GM23338 (cell line): ENCODE measurements around the gene DMD. TPM values are rescaled to one million over a fixed set of nuclear protein-coding genes. Genes with fewer than 3 reads are reported as not detected.

Experiments
- ATAC-seq: fragments of 200-7000 bp; cut with Tn5 transposase; 3 replicates; pipeline ENCODE4 v1.9.1; 2020
- DNase-seq: peaks from one replicate; pipeline ENCODE4 v3.0.0-alpha.2; 2015; ENCODE audit warnings: low spot score
- H2AFZ ChIP-seq: fragments of 200-600 bp; sonication (generic); 2 replicates; pipeline ENCODE4 v1.8.0; 2016; ENCODE audit warnings: antibody characterized with exemption, mild to moderate bottlenecking, moderate library complexity
- H3F3A ChIP-seq: fragments of 200-600 bp; sonication (generic); replicated peaks from 2 replicates; pipeline ENCODE4 v1.8.0; 2017; ENCODE audit warnings: antibody characterized with exemption, mixed run types, low read depth
- H3K27ac ChIP-seq: fragments of 200-600 bp; sonication (generic); 2 replicates; pipeline ENCODE4 v1.6.1; 2016; ENCODE audit warnings: low read depth
- H3K27me3 ChIP-seq: fragments of 200-600 bp; sonication (generic); 2 replicates; pipeline ENCODE4 v1.8.0; 2016; ENCODE audit warnings: mild to moderate bottlenecking, mixed run types, moderate library complexity; ENCODE audit not compliant: insufficient read depth
- H3K36me3 ChIP-seq: fragments of 200-600 bp; sonication (generic); 2 replicates; pipeline ENCODE4 v1.8.0; 2016; ENCODE audit warnings: mild to moderate bottlenecking; ENCODE audit not compliant: insufficient read depth
- H3K4me1 ChIP-seq: fragments of 200-600 bp; sonication (generic); 2 replicates; pipeline ENCODE4 v1.8.0; 2016; ENCODE audit warnings: mild to moderate bottlenecking, moderate library complexity; ENCODE audit not compliant: insufficient read depth
- H3K4me2 ChIP-seq: fragments of 200-600 bp; sonication (generic); 2 replicates; pipeline ENCODE4 v1.7.1; 2017; ENCODE audit warnings: mixed run types
- H3K4me3 ChIP-seq: fragments of 200-600 bp; sonication (generic); 2 replicates; pipeline ENCODE4 v1.6.1; 2016; ENCODE audit warnings: mixed run types
- H3K79me2 ChIP-seq: fragments of 200-600 bp; sonication (generic); replicated peaks from 2 replicates; pipeline ENCODE4 v1.8.0; 2017; ENCODE audit warnings: mild to moderate bottlenecking; ENCODE audit not compliant: insufficient read depth
- H3K9me2 ChIP-seq: fragments of 200-600 bp; sonication (generic); 2 replicates; pipeline ENCODE4 v1.8.0; 2017; ENCODE audit not compliant: insufficient read depth
- H4K20me1 ChIP-seq: fragments of 200-600 bp; sonication (generic); replicated peaks from 2 replicates; pipeline ENCODE4 v1.8.0; 2017; ENCODE audit warnings: mild to moderate bottlenecking; ENCODE audit not compliant: insufficient read depth
- H3K27ac Mint-ChIP-seq: 2 replicates; pipeline ENCODE4 v1.8.0; 2020; ENCODE audit warnings: inconsistent platforms, mild to moderate bottlenecking, moderate library complexity, mixed read lengths
- H3K27me3 Mint-ChIP-seq: 3 replicates; pipeline ENCODE4 v1.8.0; 2022; ENCODE audit warnings: low read depth, mild to moderate bottlenecking, moderate library complexity, mixed read lengths, inconsistent platforms; ENCODE audit not compliant: insufficient read depth, poor library complexity
- H3K36me3 Mint-ChIP-seq: 3 replicates; pipeline ENCODE4 v1.8.0; 2021; ENCODE audit warnings: low read depth, mild to moderate bottlenecking, inconsistent platforms, moderate library complexity, mixed read lengths
- H3K4me1 Mint-ChIP-seq: 3 replicates; pipeline ENCODE4 v1.8.0; 2020; ENCODE audit warnings: mild to moderate bottlenecking, inconsistent platforms, mixed read lengths
- H3K4me3 Mint-ChIP-seq: 3 replicates; pipeline ENCODE4 v1.8.0; 2021; ENCODE audit warnings: moderate library complexity, mild to moderate bottlenecking, inconsistent platforms, mixed read lengths
- H3K9me3 Mint-ChIP-seq: 3 replicates; pipeline ENCODE4 v1.8.0; 2020; ENCODE audit warnings: moderate library complexity, mild to moderate bottlenecking, inconsistent platforms, mixed read lengths
- CREB1 ChIP-seq: fragments of 250-450 bp; sonication (Bioruptor Pico); IDR thresholded peaks from 2 replicates; pipeline ENCODE4 v1.5.0; 2020; ENCODE audit warnings: low read depth, mild to moderate bottlenecking, moderate library complexity
- EZH2phosphoT487 ChIP-seq: fragments of 200-600 bp; sonication (generic); IDR thresholded peaks from one replicate; pipeline ENCODE4 v1.8.1; 2018; ENCODE audit warnings: antibody characterized with exemption; ENCODE audit not compliant: unreplicated experiment
- JUNB ChIP-seq: IDR thresholded peaks from one replicate; pipeline ENCODE4 v1.6.1; 2016; ENCODE audit warnings: antibody characterized with exemption; ENCODE audit not compliant: unreplicated experiment
- NANOG ChIP-seq: IDR thresholded peaks from 2 replicates; pipeline ENCODE4 v1.6.1; 2016; ENCODE audit warnings: antibody characterized with exemption, borderline replicate concordance
- POLR2AphosphoS5 ChIP-seq: IDR thresholded peaks from 2 replicates; pipeline ENCODE4 v1.6.1; 2016; ENCODE audit warnings: antibody characterized with exemption, low read depth
- ZNF114 ChIP-seq: fragments of 250-450 bp; sonication (Bioruptor Pico); IDR thresholded peaks from 2 replicates; pipeline ENCODE4 v1.5.0; 2020; ENCODE audit warnings: mild to moderate bottlenecking, moderate library complexity
- ZNF331 ChIP-seq: fragments of 250-450 bp; sonication (Bioruptor Pico); IDR thresholded peaks from 2 replicates; pipeline ENCODE4 v1.5.0; 2020; ENCODE audit warnings: low read depth, mild to moderate bottlenecking, moderate library complexity
- polyA plus RNA-seq: library from polyadenylated mRNA; unstranded; fragments of >200 nt; fragmentation: Nextera tagmentation; extraction: Ambion mirVana; gene quantifications from 2 replicates; pipeline ENCODE4 v1.2.1, GENCODE V29; 2016
- total RNA-seq: library from RNA; depleted of rRNA; stranded (reverse); fragments of >200 nt; shearing (Covaris generic); gene quantifications from 2 replicates; pipeline ENCODE4 v1.2.3, GENCODE V29; 2014
- TF ChIP-seq, protein P1 (sequence below), 2 experiments: fragments of 200-600 bp in 1 of 2; sonication (generic) in 1 of 2; conservative IDR thresholded peaks; 2 replicates each; pipeline versions ENCODE4 v1.5.1 to v1.6.1; 2016 to 2017; ENCODE audit warnings: antibody characterized with exemption in 2 of 2, low read depth in 2 of 2, mild to moderate bottlenecking in 2 of 2, moderate library complexity in 1 of 2
- TF ChIP-seq, protein P2 (sequence below): IDR thresholded peaks from one replicate; pipeline ENCODE4 v1.6.1; 2018; ENCODE audit warnings: antibody characterized with exemption; ENCODE audit not compliant: unreplicated experiment
- TF ChIP-seq, protein P3 (sequence below): IDR thresholded peaks from 2 replicates; pipeline ENCODE4 v1.6.1; 2016; ENCODE audit warnings: antibody characterized with exemption

The DMD gene
- total and polyA plus RNA-seq, 2 experiments from 2014 or later, result 4.5 to 7.6 TPM

GRCh38 chrX:31845003-31845402, 1366.3 kb downstream of the DMD start:
- H3K4me3 ChIP-seq, result no peak overlapping the region
- no peaks in the 10 kb centered on the region for H3K27me3 ChIP-seq
- no peak overlapping the region for H3K4me2 ChIP-seq
- H2AFZ ChIP-seq, result no peak overlapping the region
- Mint-ChIP-seq H3K27me3 (no peaks in the 10 kb centered on the region), H3K4me3 (no peak overlapping the region), H3K27ac (no peak overlapping the region), H3K4me1 (no peaks in the 10 kb centered on the region), H3K9me3 (no peaks in the 10 kb centered on the region), H3K36me3 (no peaks in the 10 kb centered on the region)
- DNase-seq (no peak), ATAC-seq (no peak)
- H3K27ac ChIP-seq, result no peak overlapping the region
- no peaks in the 10 kb centered on the region for H3F3A ChIP-seq
- no peaks in the 10 kb centered on the region for H3K79me2 ChIP-seq
- H4K20me1 ChIP-seq, result no peaks in the 10 kb centered on the region
- H3K9me2 ChIP-seq, result no peaks in the 10 kb centered on the region
- no peaks in the 10 kb centered on the region for H3K4me1 ChIP-seq
- TF ChIP-seq, protein P1, sequence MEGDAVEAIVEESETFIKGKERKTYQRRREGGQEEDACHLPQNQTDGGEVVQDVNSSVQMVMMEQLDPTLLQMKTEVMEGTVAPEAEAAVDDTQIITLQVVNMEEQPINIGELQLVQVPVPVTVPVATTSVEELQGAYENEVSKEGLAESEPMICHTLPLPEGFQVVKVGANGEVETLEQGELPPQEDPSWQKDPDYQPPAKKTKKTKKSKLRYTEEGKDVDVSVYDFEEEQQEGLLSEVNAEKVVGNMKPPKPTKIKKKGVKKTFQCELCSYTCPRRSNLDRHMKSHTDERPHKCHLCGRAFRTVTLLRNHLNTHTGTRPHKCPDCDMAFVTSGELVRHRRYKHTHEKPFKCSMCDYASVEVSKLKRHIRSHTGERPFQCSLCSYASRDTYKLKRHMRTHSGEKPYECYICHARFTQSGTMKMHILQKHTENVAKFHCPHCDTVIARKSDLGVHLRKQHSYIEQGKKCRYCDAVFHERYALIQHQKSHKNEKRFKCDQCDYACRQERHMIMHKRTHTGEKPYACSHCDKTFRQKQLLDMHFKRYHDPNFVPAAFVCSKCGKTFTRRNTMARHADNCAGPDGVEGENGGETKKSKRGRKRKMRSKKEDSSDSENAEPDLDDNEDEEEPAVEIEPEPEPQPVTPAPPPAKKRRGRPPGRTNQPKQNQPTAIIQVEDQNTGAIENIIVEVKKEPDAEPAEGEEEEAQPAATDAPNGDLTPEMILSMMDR (conservative IDR thresholded peaks at IDR 0.05; ENCODE audit: low read depth in 2 of 2), result no peak
- TF ChIP-seq, protein P2, sequence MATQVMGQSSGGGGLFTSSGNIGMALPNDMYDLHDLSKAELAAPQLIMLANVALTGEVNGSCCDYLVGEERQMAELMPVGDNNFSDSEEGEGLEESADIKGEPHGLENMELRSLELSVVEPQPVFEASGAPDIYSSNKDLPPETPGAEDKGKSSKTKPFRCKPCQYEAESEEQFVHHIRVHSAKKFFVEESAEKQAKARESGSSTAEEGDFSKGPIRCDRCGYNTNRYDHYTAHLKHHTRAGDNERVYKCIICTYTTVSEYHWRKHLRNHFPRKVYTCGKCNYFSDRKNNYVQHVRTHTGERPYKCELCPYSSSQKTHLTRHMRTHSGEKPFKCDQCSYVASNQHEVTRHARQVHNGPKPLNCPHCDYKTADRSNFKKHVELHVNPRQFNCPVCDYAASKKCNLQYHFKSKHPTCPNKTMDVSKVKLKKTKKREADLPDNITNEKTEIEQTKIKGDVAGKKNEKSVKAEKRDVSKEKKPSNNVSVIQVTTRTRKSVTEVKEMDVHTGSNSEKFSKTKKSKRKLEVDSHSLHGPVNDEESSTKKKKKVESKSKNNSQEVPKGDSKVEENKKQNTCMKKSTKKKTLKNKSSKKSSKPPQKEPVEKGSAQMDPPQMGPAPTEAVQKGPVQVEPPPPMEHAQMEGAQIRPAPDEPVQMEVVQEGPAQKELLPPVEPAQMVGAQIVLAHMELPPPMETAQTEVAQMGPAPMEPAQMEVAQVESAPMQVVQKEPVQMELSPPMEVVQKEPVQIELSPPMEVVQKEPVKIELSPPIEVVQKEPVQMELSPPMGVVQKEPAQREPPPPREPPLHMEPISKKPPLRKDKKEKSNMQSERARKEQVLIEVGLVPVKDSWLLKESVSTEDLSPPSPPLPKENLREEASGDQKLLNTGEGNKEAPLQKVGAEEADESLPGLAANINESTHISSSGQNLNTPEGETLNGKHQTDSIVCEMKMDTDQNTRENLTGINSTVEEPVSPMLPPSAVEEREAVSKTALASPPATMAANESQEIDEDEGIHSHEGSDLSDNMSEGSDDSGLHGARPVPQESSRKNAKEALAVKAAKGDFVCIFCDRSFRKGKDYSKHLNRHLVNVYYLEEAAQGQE, result no peak
- TF ChIP-seq ZNF114 (CRISPR knock-in tag), result no peak
- TF ChIP-seq CREB1, result no peak
- TF ChIP-seq NANOG, result no peak
- TF ChIP-seq, protein P3, sequence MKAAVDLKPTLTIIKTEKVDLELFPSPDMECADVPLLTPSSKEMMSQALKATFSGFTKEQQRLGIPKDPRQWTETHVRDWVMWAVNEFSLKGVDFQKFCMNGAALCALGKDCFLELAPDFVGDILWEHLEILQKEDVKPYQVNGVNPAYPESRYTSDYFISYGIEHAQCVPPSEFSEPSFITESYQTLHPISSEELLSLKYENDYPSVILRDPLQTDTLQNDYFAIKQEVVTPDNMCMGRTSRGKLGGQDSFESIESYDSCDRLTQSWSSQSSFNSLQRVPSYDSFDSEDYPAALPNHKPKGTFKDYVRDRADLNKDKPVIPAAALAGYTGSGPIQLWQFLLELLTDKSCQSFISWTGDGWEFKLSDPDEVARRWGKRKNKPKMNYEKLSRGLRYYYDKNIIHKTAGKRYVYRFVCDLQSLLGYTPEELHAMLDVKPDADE, result no peak
- no peak for TF ChIP-seq JUNB
- no peak for TF ChIP-seq EZH2phosphoT487
- TF ChIP-seq ZNF331 (CRISPR knock-in tag), result no peak
- TF ChIP-seq POLR2AphosphoS5, result no peak
- no peaks in the 10 kb centered on the region for H3K36me3 ChIP-seq

GRCh38 chrX:31838617-31839016, 1372.7 kb downstream of the DMD start:
- DNase-seq (no peak), ATAC-seq (no peak)
- Mint-ChIP-seq H3K9me3 (no peaks in the 10 kb centered on the region), H3K4me3 (no peak overlapping the region), H3K27me3 (no peaks in the 10 kb centered on the region), H3K27ac (no peak overlapping the region), H3K36me3 (no peaks in the 10 kb centered on the region), H3K4me1 (no peaks in the 10 kb centered on the region)
- Histone ChIP-seq H3K9me2 (no peaks in the 10 kb centered on the region), H4K20me1 (no peaks in the 10 kb centered on the region), H3K79me2 (no peaks in the 10 kb centered on the region), H3F3A (no peaks in the 10 kb centered on the region), H3K27me3 (no peaks in the 10 kb centered on the region), H3K4me1 (no peaks in the 10 kb centered on the region), H2AFZ (no peak overlapping the region), H3K27ac (no peak overlapping the region), H3K4me2 (no peak overlapping the region), H3K4me3 (no peak overlapping the region), H3K36me3 (no peaks in the 10 kb centered on the region)
- TF ChIP-seq, protein P3, result no peak
